Lung (tissue), 12 donors: Measurements from ENCODE around the gene GALNT12. TPM values are rescaled to one million over a fixed set of nuclear protein-coding genes. Genes with fewer than 3 reads are reported as not detected.

Source experiments
- ATAC-seq: fragments of 200-7000 bp; cut with Tn5 transposase; one replicate; pipeline ENCODE4 v1.9.1; 2020; ENCODE audit warnings: moderate number of reproducible peaks; ENCODE audit not compliant: insufficient read depth, low FRiP score
- DNase-seq, 3 donors: peaks; one replicate each; pipeline ENCODE4 v3.0.0-alpha.2; 2013 to 2017
- H3K27ac ChIP-seq, 2 donors: one replicate each; pipeline ENCODE4 v1.5.1; 2013; ENCODE audit warnings: mild to moderate bottlenecking in 2 of 2, moderate library complexity in 2 of 2, control low read depth in 1 of 2, inconsistent platforms in 1 of 2, low read depth in 1 of 2, low read length in 1 of 2
- H3K27me3 ChIP-seq, 3 donors: one replicate each; pipeline ENCODE4 v1.5.1; 2013; ENCODE audit warnings: low read length in 2 of 3; ENCODE audit not compliant: control insufficient read depth in 3 of 3, insufficient read depth in 3 of 3
- H3K36me3 ChIP-seq, 4 donors: one replicate each; pipeline ENCODE4 v1.5.1; 2013; ENCODE audit warnings: low read length in 4 of 4, mild to moderate bottlenecking in 1 of 4, moderate library complexity in 1 of 4; ENCODE audit not compliant: control insufficient read depth in 4 of 4, insufficient read depth in 4 of 4
- H3K4me1 ChIP-seq, 5 donors: one replicate each; pipeline ENCODE4 v1.5.1; 2013; ENCODE audit warnings: low read length in 5 of 5, mild to moderate bottlenecking in 2 of 5, moderate library complexity in 1 of 5; ENCODE audit not compliant: control insufficient read depth in 5 of 5, insufficient read depth in 5 of 5
- H3K4me3 ChIP-seq: one replicate; pipeline ENCODE4 v1.5.1; 2013; ENCODE audit warnings: mild to moderate bottlenecking, control low read depth, moderate library complexity
- H3K9ac ChIP-seq, 2 donors: one replicate each; pipeline ENCODE4 v1.5.1; 2013; ENCODE audit warnings: low read length in 2 of 2, control low read depth in 1 of 2; ENCODE audit not compliant: insufficient read depth in 1 of 2
- H3K9me3 ChIP-seq, 4 donors: one replicate each; pipeline ENCODE4 v1.5.1; 2013; ENCODE audit warnings: low read length in 3 of 4, mild to moderate bottlenecking in 1 of 4, moderate library complexity in 1 of 4; ENCODE audit not compliant: control insufficient read depth in 4 of 4, insufficient read depth in 3 of 4
- CTCF ChIP-seq: IDR thresholded peaks from 2 replicates; pipeline ENCODE4 v1.5.1; 2012; ENCODE audit warnings: mild to moderate bottlenecking; ENCODE audit errors: control extremely low read depth, extremely low read depth
- WGBS, 2 donors: extraction: QIAGEN DNeasy Blood & Tissue Kit; methylation state at CpG; one replicate each; pipeline ENCODE4 v1.1.7; 2013; 5-methylcytosine and 5-hydroxymethylcytosine counted together
- polyA plus RNA-seq, 2 donors: library from polyadenylated mRNA; stranded (reverse); fragments of 200-250 nt; gene quantifications; one replicate each; pipeline ENCODE4 v1.2.1, GENCODE V29; 2013
- total RNA-seq, 2 donors: library from RNA; depleted of rRNA in 1 of 2; stranded (reverse); fragments of >200 nt in 1 of 2; gene quantifications; one replicate each; pipeline ENCODE4 v1.2.1, GENCODE V29; 2014 to 2021
- donor health status: control.
- donor health status: control.
- donor health status: Bipolar disorder and iron deficiency.
- donor health status: healthy.
- donor health status: DM: yes; HTN: yes; CAD: no.

GALNT12 gene
- total and polyA plus RNA-seq, 4 donors = 7.9 to 35.0 (median 20.1) TPM

GRCh38 chr9:98772364-98773155 lies 34.9 kb upstream of the GALNT12 start:
- no peak for TF ChIP-seq CTCF
- ATAC-seq (no peak), DNase-seq (no peak)
- no peak overlapping the region for H3K27ac ChIP-seq
- no peaks in the 10 kb centered on the region for H3K27me3 ChIP-seq
- peaks cover 6 to 37% (median 36%) of the 10 kb centered on the region in 4 donors for H3K36me3 ChIP-seq
- 92 to 96% methylated on average over 13 of the region's 13 CpGs for WGBS, 2 donors
- no peak overlapping the region for H3K9ac ChIP-seq
- H3K9me3 ChIP-seq = no peaks in the 10 kb centered on the region
- no peak overlapping the region for H3K4me3 ChIP-seq
- H3K4me1 ChIP-seq = no peaks in the 10 kb centered on the region

GRCh38 chr9:98773721-98774120 lies 33.7 kb upstream of the GALNT12 start:
- Histone ChIP-seq H3K36me3 (peaks cover 6 to 41% (median 32%) of the 10 kb centered on the region in 4 donors), H3K27me3 (no peaks in the 10 kb centered on the region), H3K27ac (no peak overlapping the region), H3K4me3 (no peak overlapping the region), H3K4me1 (no peaks in the 10 kb centered on the region), H3K9ac (no peak overlapping the region), H3K9me3 (no peaks in the 10 kb centered on the region)
- DNase-seq (no peak), ATAC-seq (no peak)
- WGBS, 2 donors = 93 to 96% methylated on average over 15 of the region's 15 CpGs
- TF ChIP-seq CTCF = no peak

GRCh38 chr9:98774746-98775145 lies 32.7 kb upstream of the GALNT12 start:
- H3K4me3 ChIP-seq = no peak overlapping the region
- H3K9ac ChIP-seq = no peak overlapping the region
- H3K4me1 ChIP-seq = no peaks in the 10 kb centered on the region
- H3K27me3 ChIP-seq = no peaks in the 10 kb centered on the region
- peaks cover 6 to 41% (median 32%) of the 10 kb centered on the region in 4 donors for H3K36me3 ChIP-seq
- no peak for TF ChIP-seq CTCF
- H3K9me3 ChIP-seq = no peaks in the 10 kb centered on the region
- WGBS, 2 donors = 90 to 91% methylated on average over 9 of the region's 9 CpGs
- DNase-seq (no peak), ATAC-seq (no peak)
- no peak overlapping the region for H3K27ac ChIP-seq
